Transverse colon (tissue), 4 donors: ENCODE results near the gene TMEM273. TPM values are rescaled to one million over a fixed set of nuclear protein-coding genes. Genes with fewer than 3 reads are reported as not detected.

Experiments
- DNase-seq: peaks from one replicate; pipeline ENCODE4 v3.0.0-alpha.2; 2019
- H3K27ac ChIP-seq, 4 donors: fragments of 200-600 bp; sonication (generic); 2 replicates each; pipeline ENCODE4 v1.5.1; 2016 to 2018; ENCODE audit warnings: inconsistent platforms in 4 of 4
- H3K27me3 ChIP-seq: fragments of 200-600 bp; sonication (generic); 2 replicates; pipeline ENCODE4 v1.5.1; 2017; ENCODE audit warnings: inconsistent platforms
- H3K36me3 ChIP-seq, 4 donors: fragments of 200-600 bp; sonication (generic); 2 replicates each; pipeline ENCODE4 v1.5.1; 2017 to 2019; ENCODE audit warnings: inconsistent platforms in 4 of 4
- H3K4me1 ChIP-seq, 4 donors: fragments of 200-600 bp; sonication (generic); 2 replicates each; pipeline ENCODE4 v1.5.1; 2017 to 2020; ENCODE audit warnings: inconsistent platforms in 4 of 4
- H3K4me3 ChIP-seq, 4 donors: fragments of 200-600 bp; sonication (generic); 1 replicate in 1 of 4; 2 replicates in 3 of 4; pipeline versions ENCODE4 v1.5.1 to v1.6.1; 2017 to 2019; ENCODE audit warnings: inconsistent platforms in 4 of 4
- H3K9me3 ChIP-seq, 2 donors: fragments of 200-600 bp; sonication (generic); 2 replicates each; pipeline ENCODE4 v1.5.1; 2017 to 2019; ENCODE audit warnings: inconsistent platforms in 2 of 2
- EP300 ChIP-seq: sonication (generic); formaldehyde crosslinking; IDR thresholded peaks from one replicate; pipeline ENCODE4 v1.6.1; 2017; ENCODE audit warnings: antibody characterized with exemption, low read depth
- POLR2A ChIP-seq: fragments of 450-650 bp; IDR thresholded peaks from one replicate; pipeline ENCODE4 v1.6.1; 2016; ENCODE audit warnings: antibody characterized with exemption, mild to moderate bottlenecking, moderate library complexity
- POLR2AphosphoS5 ChIP-seq, 3 donors: sonication (generic); formaldehyde crosslinking; IDR thresholded peaks; one replicate each; pipeline ENCODE4 v1.6.1; 2016; ENCODE audit warnings: antibody characterized with exemption in 3 of 3
- WGBS, 2 donors: methylation state at CpG; one replicate each; pipeline ENCODE4 v1.1.5; 2018; ENCODE audit warnings: low coverage in 1 of 2; 5-methylcytosine and 5-hydroxymethylcytosine counted together
- in situ Hi-C, 4 donors: fragments of 200-750 bp; cut with MboI; loops; one replicate each; pipeline versions ENCODE4 v1.15.0 to v1.15.1; 2017; ENCODE audit warnings: low sequenced_read_pairs in 3 of 4, low pct_ligation_motif_present in 1 of 4, low pct_unique_long_range_greater_than_20kb in 1 of 4
- intact Hi-C: fragments of 100-400 bp; cut with DNase I; formaldehyde crosslinking; loops from one replicate; pipeline ENCODE4 v1.15.1; 2023; ENCODE audit warnings: low total_unique reads
- total RNA-seq, 4 donors: library from RNA; depleted of rRNA; stranded (reverse); fragments of >200 nt; gene quantifications; one replicate each; pipeline ENCODE4 v1.1.0, GENCODE V29; 2016
- TF ChIP-seq, protein P1 (sequence below), 5 experiments: fragments of 200-600 bp in 3 of 5; fragments of 450-650 bp in 2 of 5; sonication (generic) in 3 of 5; IDR thresholded peaks; 1 replicate in 2 of 5; 2 replicates in 3 of 5; pipeline ENCODE4 v1.5.1; 2016 to 2017; ENCODE audit warnings: antibody characterized with exemption in 5 of 5, inconsistent platforms in 3 of 5, mild to moderate bottlenecking in 2 of 5, moderate library complexity in 1 of 5

The TMEM273 gene
- total RNA-seq, 4 donors from 2014 or later = 0.80 to 18.4 (median 7.4) TPM

DNA sequence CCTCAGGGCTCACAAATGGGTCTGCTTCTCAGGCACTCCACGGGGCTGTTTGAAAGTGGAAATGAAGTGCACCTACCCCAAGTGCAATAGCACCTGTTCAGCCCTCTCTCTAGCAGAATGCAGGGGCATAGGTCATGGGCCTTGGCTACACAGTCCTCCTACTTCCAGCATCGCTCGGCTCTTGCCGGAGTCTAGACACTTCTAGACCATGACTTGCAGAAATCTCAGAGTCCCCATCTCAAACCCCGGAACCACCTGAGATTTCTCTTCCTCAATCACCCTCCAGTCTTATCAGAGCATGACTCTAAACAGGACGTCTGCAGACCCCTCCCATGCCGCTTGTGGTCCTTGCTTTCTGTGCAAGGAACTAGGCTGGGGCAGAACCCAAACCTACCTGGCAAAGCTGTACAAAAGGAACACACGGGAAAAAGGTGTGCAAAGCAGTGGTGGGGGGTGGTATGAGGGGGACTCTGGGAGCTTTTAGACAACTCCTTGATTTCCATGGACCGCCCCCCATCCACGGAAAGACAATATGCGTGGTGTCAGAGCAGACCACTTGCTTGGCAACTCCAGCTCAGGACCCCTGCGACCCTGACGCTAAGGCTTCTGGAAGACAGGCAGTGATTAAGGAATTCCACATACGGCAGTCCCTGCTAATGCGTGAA, 13.8 kb downstream of the TMEM273 start:
- no peak for DNase-seq
- Histone ChIP-seq H3K4me3 (no peak overlapping the region), H3K9me3 (no peaks in the 10 kb centered on the region), H3K27me3 (no peaks in the 10 kb centered on the region), H3K4me1 (peaks cover 0 to 13% (median 0%) of the 10 kb centered on the region in 4 donors), H3K27ac (no peak overlapping the region), H3K36me3 (no peaks in the 10 kb centered on the region)
- 79 to 80% methylated on average over 1 to 15 of the region's 15 CpGs for WGBS, 2 donors
- in situ Hi-C loops (loop anchor here (25.0 kb wide), 2 partner anchors 287 to 512 kb away; no protein-coding TSS in a partner anchor), intact Hi-C loops (no loop called here)
- no peak for TF ChIP-seq POLR2AphosphoS5 (IDR thresholded peaks at IDR 0.05)
- TF ChIP-seq, protein P1, sequence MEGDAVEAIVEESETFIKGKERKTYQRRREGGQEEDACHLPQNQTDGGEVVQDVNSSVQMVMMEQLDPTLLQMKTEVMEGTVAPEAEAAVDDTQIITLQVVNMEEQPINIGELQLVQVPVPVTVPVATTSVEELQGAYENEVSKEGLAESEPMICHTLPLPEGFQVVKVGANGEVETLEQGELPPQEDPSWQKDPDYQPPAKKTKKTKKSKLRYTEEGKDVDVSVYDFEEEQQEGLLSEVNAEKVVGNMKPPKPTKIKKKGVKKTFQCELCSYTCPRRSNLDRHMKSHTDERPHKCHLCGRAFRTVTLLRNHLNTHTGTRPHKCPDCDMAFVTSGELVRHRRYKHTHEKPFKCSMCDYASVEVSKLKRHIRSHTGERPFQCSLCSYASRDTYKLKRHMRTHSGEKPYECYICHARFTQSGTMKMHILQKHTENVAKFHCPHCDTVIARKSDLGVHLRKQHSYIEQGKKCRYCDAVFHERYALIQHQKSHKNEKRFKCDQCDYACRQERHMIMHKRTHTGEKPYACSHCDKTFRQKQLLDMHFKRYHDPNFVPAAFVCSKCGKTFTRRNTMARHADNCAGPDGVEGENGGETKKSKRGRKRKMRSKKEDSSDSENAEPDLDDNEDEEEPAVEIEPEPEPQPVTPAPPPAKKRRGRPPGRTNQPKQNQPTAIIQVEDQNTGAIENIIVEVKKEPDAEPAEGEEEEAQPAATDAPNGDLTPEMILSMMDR (IDR thresholded peaks at IDR 0.05) = no peak
- no peak for TF ChIP-seq EP300
- TF ChIP-seq POLR2A = no peak

DNA sequence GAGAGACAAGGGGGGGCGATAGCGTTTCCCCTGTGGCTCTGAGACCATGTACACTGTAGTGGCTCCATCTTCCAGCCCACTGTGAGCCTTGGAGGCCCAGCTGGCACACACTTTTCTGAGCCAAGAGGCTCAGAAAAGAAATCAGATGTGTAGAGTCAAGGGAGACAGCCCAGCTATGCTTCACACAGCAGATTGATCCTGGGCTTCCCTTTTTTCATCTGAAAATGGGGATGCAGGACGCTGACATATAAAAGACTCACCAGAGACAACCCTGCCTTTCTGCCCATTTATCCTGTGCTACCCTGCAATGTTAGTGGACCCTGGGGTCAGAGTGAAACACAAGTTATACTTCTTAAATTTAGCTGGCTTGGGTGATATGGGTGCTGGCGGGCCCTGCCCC, 14.3 kb downstream of the TMEM273 start:
- intact Hi-C loops = no loop called here

DNA sequence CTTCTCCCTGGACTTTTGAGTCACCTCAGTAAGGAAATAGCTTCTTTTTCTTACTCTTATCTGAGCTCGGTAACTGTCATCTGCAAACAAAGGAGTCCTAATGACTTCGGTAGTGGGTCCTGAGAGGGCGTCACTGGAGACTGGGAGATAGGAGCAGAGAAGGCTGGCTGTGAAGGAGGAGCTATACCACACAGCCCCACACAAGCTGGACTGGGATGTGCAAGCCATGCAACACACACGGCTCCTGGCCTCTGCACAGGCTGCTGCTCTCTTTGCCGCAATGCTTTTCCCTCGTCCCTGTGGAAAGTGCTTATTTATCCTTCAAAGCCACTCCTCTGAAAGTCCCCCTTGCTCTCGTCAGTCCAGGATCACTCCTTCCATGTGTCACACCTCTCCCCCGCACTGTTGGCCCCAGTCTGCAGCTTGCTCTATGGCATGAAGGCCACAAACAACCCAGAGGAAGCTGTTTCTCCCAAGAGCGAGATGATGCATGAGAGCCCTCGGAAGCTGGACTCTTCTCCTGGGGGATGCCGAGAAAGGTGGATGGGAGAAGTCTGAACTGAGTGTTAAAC, 14.9 kb downstream of the TMEM273 start:
- no peaks in the 10 kb centered on the region for H3K27me3 ChIP-seq
- in situ Hi-C loops = loop anchor here (25.0 kb wide), 2 partner anchors 286 to 511 kb away; no protein-coding TSS in a partner anchor
- 89 to 97% methylated on average over 6 to 11 of the region's 11 CpGs for WGBS, 2 donors
- H3K9me3 ChIP-seq = no peaks in the 10 kb centered on the region
- no peak overlapping the region for H3K27ac ChIP-seq
- intact Hi-C loops = no loop called here
- H3K4me1 ChIP-seq = peaks cover 0 to 13% (median 0%) of the 10 kb centered on the region in 4 donors
- DNase-seq = no peak
- H3K36me3 ChIP-seq = no peaks in the 10 kb centered on the region
- TF ChIP-seq POLR2AphosphoS5 (IDR thresholded peaks at IDR 0.05) (no peak), POLR2A (no peak), EP300 (no peak)
- TF ChIP-seq, protein P1 (IDR thresholded peaks at IDR 0.05) = no peak
- no peak overlapping the region for H3K4me3 ChIP-seq

More for the DNA sequence above, 14.3 kb downstream of the TMEM273 start:
- H3K27ac ChIP-seq = no peak overlapping the region
- DNase-seq = no peak
- in situ Hi-C loops = loop anchor here (25.0 kb wide), 2 partner anchors 287 to 512 kb away; no protein-coding TSS in a partner anchor
- H3K36me3 ChIP-seq = no peaks in the 10 kb centered on the region
- 70 to 90% methylated on average over 2 to 3 of the region's 4 CpGs for WGBS, 2 donors
- no peaks in the 10 kb centered on the region for H3K27me3 ChIP-seq
- TF ChIP-seq POLR2AphosphoS5 (IDR thresholded peaks at IDR 0.05) (no peak), EP300 (no peak), POLR2A (no peak)
- TF ChIP-seq, protein P1 (IDR thresholded peaks at IDR 0.05) = no peak
- no peak overlapping the region for H3K4me3 ChIP-seq
- H3K4me1 ChIP-seq = peaks cover 0 to 13% (median 0%) of the 10 kb centered on the region in 4 donors
- H3K9me3 ChIP-seq = no peaks in the 10 kb centered on the region

DNA sequence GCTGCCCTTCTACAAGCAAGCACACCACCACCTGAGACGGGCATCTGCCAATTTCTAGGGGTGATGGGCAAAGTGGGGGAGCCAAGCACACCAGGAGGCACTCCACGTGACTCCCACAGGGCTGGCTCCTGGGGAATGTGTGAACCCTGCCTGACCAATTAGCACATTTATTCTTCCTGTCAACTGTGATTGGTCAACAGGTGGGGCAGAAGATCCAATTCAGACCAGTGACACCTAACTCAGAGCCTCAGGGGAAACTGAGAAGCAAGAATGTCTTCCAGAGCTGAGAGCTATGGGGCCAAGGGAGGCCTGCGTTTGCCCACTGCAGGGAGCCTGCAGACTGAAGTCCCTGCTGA, 15.4 kb downstream of the TMEM273 start:
- Histone ChIP-seq H3K27ac (no peak overlapping the region), H3K9me3 (no peaks in the 10 kb centered on the region), H3K4me3 (no peak overlapping the region), H3K4me1 (peaks cover 0 to 9% (median 0%) of the 10 kb centered on the region in 4 donors), H3K27me3 (no peaks in the 10 kb centered on the region), H3K36me3 (no peaks in the 10 kb centered on the region)
- intact Hi-C loops (no loop called here), in situ Hi-C loops (loop anchor here (25.0 kb wide), 2 partner anchors 285 to 510 kb away; no protein-coding TSS in a partner anchor)
- no peak for TF ChIP-seq EP300
- TF ChIP-seq, protein P1 (IDR thresholded peaks at IDR 0.05) = no peak
- no peak for TF ChIP-seq POLR2A
- TF ChIP-seq POLR2AphosphoS5 (IDR thresholded peaks at IDR 0.05) = no peak
- no peak for DNase-seq
- WGBS, 2 donors = 84% methylated on average over 3 of the region's 3 CpGs; no CpG with 5 or more reads in 1 of the 2 donors
